H1 (cell line): ENCODE data around the gene AP4B1. TPM values are rescaled to one million over a fixed set of nuclear protein-coding genes. Genes with fewer than 3 reads are reported as not detected.

Experiments
- polyA plus RNA-seq, 7 experiments: library from polyadenylated mRNA; depleted of rRNA in 3 of 7; stranded (reverse) in 5 of 7; unstranded in 2 of 7; fragments of >200 nt in 5 of 7; fragments of 200-250 nt in 2 of 7; gene quantifications; 1 replicate in 5 of 7; 2 replicates in 1 of 7; 4 replicates in 1 of 7; pipeline versions ENCODE4 v1.2.1 to v1.2.3, GENCODE V29; 2011 to 2013; ENCODE audit warnings: missing spikeins in 2 of 7, mixed read lengths in 2 of 7
- total RNA-seq: library from RNA; stranded (reverse); fragmentation: NEBNext Ultra II Directional; extraction: Animal tissue kit (Norgen Biotek cat#: 25700); gene quantifications from 2 replicates; pipeline ENCODE4 v1.2.1, GENCODE V29; 2021
- TF ChIP-seq, protein P1 (sequence below): fragments of 300-600 bp; sonication (generic); IDR thresholded peaks from 2 replicates; pipeline ENCODE4 v1.7.1; 2012; ENCODE audit warnings: low read length, moderate library complexity, mild to moderate bottlenecking, inconsistent platforms; ENCODE audit not compliant: insufficient replicate concordance

AP4B1 gene
- total and polyA plus RNA-seq, 2 of the 8 experiments (the other 6 are each of a cell fraction or from before 2014, with no cell fraction given), result 8.9 to 9.0 TPM

DNA sequence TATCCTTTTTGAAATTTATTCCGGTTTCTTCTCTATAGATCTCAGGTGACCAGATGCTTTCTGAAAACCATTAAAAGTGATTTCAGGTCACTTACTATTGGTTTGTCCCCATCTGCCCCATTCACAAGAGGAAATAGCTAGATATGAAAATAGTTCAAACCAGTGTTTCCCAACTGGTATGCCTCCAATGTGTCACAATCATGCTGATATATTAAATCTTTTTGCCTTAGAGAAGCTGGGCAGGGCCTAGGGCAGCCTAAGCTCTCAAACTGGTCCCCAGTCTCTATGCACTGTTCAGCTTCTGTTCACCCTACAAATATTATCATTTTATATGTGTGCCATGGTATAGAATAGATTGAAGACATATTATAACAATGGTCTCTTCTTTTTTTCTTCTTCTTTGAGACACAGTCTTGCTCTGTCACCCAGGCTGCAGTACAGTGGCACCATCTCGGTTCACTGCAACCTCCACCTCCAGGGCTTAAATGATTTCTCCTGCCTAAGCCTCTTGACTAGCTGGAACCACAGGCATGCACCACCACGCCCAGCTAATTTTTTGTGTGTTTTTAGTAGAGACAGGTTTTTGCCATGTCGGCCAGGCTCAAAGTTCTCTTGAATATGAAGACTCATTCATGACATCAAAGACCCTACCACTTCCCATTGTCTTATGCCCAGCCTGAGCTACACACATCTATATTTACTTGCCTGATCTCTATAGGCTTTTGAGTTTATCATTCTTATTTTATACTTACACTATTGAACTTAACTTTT is 48.8 kb downstream of the AP4B1 start (continued):
- TF ChIP-seq, protein P1, sequence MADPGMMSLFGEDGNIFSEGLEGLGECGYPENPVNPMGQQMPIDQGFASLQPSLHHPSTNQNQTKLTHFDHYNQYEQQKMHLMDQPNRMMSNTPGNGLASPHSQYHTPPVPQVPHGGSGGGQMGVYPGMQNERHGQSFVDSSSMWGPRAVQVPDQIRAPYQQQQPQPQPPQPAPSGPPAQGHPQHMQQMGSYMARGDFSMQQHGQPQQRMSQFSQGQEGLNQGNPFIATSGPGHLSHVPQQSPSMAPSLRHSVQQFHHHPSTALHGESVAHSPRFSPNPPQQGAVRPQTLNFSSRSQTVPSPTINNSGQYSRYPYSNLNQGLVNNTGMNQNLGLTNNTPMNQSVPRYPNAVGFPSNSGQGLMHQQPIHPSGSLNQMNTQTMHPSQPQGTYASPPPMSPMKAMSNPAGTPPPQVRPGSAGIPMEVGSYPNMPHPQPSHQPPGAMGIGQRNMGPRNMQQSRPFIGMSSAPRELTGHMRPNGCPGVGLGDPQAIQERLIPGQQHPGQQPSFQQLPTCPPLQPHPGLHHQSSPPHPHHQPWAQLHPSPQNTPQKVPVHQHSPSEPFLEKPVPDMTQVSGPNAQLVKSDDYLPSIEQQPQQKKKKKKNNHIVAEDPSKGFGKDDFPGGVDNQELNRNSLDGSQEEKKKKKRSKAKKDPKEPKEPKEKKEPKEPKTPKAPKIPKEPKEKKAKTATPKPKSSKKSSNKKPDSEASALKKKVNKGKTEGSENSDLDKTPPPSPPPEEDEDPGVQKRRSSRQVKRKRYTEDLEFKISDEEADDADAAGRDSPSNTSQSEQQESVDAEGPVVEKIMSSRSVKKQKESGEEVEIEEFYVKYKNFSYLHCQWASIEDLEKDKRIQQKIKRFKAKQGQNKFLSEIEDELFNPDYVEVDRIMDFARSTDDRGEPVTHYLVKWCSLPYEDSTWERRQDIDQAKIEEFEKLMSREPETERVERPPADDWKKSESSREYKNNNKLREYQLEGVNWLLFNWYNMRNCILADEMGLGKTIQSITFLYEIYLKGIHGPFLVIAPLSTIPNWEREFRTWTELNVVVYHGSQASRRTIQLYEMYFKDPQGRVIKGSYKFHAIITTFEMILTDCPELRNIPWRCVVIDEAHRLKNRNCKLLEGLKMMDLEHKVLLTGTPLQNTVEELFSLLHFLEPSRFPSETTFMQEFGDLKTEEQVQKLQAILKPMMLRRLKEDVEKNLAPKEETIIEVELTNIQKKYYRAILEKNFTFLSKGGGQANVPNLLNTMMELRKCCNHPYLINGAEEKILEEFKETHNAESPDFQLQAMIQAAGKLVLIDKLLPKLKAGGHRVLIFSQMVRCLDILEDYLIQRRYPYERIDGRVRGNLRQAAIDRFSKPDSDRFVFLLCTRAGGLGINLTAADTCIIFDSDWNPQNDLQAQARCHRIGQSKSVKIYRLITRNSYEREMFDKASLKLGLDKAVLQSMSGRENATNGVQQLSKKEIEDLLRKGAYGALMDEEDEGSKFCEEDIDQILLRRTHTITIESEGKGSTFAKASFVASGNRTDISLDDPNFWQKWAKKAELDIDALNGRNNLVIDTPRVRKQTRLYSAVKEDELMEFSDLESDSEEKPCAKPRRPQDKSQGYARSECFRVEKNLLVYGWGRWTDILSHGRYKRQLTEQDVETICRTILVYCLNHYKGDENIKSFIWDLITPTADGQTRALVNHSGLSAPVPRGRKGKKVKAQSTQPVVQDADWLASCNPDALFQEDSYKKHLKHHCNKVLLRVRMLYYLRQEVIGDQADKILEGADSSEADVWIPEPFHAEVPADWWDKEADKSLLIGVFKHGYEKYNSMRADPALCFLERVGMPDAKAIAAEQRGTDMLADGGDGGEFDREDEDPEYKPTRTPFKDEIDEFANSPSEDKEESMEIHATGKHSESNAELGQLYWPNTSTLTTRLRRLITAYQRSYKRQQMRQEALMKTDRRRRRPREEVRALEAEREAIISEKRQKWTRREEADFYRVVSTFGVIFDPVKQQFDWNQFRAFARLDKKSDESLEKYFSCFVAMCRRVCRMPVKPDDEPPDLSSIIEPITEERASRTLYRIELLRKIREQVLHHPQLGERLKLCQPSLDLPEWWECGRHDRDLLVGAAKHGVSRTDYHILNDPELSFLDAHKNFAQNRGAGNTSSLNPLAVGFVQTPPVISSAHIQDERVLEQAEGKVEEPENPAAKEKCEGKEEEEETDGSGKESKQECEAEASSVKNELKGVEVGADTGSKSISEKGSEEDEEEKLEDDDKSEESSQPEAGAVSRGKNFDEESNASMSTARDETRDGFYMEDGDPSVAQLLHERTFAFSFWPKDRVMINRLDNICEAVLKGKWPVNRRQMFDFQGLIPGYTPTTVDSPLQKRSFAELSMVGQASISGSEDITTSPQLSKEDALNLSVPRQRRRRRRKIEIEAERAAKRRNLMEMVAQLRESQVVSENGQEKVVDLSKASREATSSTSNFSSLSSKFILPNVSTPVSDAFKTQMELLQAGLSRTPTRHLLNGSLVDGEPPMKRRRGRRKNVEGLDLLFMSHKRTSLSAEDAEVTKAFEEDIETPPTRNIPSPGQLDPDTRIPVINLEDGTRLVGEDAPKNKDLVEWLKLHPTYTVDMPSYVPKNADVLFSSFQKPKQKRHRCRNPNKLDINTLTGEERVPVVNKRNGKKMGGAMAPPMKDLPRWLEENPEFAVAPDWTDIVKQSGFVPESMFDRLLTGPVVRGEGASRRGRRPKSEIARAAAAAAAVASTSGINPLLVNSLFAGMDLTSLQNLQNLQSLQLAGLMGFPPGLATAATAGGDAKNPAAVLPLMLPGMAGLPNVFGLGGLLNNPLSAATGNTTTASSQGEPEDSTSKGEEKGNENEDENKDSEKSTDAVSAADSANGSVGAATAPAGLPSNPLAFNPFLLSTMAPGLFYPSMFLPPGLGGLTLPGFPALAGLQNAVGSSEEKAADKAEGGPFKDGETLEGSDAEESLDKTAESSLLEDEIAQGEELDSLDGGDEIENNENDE, result no peak
- TF ChIP-seq, all 59 proteins: peak for 0
